NCI-H460 (cell line): Measurements from ENCODE around the gene ARHGEF3. TPM values are rescaled to one million over a fixed set of nuclear protein-coding genes. Genes with fewer than 3 reads are reported as not detected.
"Not testable (repeated sequence)": the region's sequence is repeated elsewhere in the genome, so short reads cannot be mapped to it uniquely, and the experiment has no call there.

ENCODE experiments used
- DNase-seq: peaks from one replicate; pipeline ENCODE4 v3.0.0-alpha.2; 2016; ENCODE audit warnings: low read depth; ENCODE audit errors: extremely low read depth
- total RNA-seq: library from RNA; depleted of rRNA; stranded (reverse); fragments of >200 nt; shearing (Covaris generic); gene quantifications from 2 replicates; pipeline ENCODE4 v1.2.3, GENCODE V29; 2014

Gene ARHGEF3
- total RNA-seq, 1 experiment from 2014 or later = 1.8 TPM

DNA sequence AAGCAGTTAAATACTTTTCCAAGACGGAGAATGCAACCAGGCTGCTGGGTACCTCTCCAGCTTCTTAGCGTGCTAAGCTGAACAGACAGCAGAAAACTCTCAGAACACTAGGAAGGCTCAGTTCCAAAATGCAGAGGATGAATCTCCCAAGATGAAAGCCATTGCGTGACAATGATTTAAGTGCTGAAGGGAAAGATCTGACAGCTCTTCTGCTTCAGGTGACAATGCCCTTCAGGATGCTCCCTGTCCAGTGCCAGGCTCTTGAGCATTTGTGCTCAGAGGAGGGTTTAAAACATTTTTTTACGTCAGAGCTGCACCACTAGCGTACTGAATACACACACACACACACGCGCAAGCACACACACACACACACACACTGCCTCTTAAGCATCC is 26.3 kb downstream of the ARHGEF3 start:
- no peak for DNase-seq

DNA sequence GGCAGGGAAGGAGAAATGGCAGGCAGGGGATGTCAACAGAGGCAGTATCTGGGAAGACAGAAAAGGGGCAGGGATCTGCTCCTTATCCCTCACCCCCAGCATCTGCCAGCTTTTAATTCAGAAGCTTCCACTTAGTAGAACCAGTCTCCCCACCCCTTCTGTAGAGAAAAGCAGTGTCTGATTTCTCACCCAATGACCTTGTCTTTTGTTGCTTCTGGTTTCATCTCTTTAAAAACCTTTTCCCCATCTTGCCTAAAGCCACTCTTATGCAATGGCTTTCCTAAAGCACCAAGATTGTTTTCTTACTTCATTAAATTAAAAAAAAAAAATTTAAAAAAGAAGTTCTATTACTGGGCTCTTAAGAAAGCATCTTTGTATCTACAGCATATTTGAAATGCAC is 27.8 kb downstream of the ARHGEF3 start:
- DNase-seq = no peak

GRCh38 chr3:56772952-56773938 is 28.5 kb downstream of the ARHGEF3 start:
- no peak for DNase-seq

GRCh38 chr3:56771376-56771775 is 30.4 kb downstream of the ARHGEF3 start:
- no peak for DNase-seq

- no peak for DNase-seq
Measured at GRCh38 chr3:56769116-56769707, 32.5 kb downstream of the ARHGEF3 start.

DNA sequence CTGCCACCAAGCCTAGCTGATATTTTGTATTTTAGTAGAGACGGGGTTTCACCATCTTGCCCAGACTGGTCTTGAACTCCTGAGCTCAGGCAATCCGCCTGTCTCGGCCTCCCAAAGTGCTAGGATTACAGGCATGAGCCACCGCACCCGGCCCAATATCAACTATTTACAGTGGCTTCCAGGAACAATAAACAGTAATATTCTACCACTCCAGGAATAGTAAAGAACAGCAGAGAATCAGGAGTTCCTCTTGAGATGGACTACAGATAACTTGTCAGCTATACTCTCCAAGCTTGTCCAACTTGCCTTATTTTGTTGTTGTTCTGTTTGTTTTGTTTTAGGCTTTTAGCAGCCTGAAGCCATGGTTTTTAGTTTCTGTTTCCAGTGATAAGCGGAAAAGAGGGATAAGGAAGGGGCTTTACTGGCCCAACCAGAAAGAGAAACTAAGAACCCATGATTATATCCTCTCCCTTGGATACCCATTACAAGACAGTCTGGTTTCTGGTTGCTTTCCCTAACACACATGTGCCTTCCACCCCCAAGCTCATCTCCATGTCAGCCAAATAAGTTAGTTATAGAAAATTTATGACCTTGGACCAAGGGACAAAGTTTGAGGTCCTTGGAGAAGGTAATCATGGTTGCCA is 36.7 kb downstream of the ARHGEF3 start:
- no peak for DNase-seq

GRCh38 chr3:56764184-56764583 is 37.6 kb downstream of the ARHGEF3 start:
- no peak for DNase-seq

GRCh38 chr3:56763233-56763632 is 38.5 kb downstream of the ARHGEF3 start:
- no peak for DNase-seq

DNA sequence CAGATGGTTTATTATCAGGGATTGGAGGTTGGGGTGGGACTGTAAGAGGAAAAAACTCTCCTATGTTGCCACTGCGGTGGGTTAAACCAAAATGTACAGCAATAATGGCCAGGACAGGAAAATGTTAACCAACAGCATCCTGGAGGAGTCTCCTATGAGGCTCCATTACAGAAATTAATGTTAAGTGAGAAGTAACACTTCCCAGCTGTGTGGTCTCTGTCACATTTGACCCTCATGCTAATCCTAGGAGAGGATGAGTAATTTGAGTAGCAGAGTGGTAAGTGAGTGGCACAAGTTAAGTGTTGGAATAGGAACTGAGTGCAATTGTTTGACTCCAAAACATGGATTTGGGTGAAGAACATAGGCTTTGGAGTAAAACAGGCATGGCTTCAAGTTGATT is 39.0 kb downstream of the ARHGEF3 start:
- DNase-seq = no peak

- no peak for DNase-seq
Measured at GRCh38 chr3:56761887-56762651, 39.7 kb downstream of the ARHGEF3 start.

DNA sequence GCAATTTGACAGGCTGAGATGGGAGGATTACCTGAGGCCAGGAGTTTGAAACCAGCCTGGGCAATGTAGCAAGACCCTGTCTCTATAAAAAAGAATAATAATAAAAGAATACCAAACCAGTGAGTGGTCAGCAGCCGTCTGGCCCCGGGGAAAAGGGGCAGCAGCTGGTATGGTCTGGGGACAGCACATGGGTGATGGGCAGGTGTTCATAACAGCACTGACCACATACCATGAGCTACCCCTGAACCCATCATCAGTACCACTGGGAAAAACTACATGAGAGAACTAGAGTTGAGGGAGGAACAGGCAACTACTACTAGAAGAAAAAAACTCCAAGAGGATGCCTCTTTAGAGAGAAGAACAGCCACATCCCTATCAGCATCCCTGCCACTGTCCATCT is 40.7 kb downstream of the ARHGEF3 start:
- DNase-seq = no peak

GRCh38 chr3:56759532-56759931 is 42.2 kb downstream of the ARHGEF3 start:
- DNase-seq = no peak

GRCh38 chr3:56758539-56758981 is 43.2 kb downstream of the ARHGEF3 start:
- no peak for DNase-seq

DNA sequence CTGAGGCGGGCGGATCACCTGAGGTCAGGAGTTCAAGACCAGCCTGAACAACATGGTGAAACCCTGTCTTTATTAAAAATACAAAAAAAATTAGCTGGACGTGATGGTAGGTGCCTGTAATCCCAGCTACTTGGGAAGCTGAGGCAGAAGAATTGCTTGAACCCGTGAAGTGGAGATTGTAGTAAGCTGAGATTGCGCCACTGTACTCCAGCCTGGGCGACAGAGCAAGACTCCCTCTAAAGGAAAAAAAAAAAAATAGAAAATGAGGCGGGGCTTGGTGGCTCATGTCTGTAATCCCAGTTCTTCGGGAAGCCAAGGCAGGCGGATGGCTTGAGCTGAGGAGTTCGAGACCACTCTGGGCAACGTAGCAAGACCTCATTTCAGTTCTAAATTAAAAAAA is 43.7 kb downstream of the ARHGEF3 start:
- not testable (repeated sequence) for DNase-seq

DNA sequence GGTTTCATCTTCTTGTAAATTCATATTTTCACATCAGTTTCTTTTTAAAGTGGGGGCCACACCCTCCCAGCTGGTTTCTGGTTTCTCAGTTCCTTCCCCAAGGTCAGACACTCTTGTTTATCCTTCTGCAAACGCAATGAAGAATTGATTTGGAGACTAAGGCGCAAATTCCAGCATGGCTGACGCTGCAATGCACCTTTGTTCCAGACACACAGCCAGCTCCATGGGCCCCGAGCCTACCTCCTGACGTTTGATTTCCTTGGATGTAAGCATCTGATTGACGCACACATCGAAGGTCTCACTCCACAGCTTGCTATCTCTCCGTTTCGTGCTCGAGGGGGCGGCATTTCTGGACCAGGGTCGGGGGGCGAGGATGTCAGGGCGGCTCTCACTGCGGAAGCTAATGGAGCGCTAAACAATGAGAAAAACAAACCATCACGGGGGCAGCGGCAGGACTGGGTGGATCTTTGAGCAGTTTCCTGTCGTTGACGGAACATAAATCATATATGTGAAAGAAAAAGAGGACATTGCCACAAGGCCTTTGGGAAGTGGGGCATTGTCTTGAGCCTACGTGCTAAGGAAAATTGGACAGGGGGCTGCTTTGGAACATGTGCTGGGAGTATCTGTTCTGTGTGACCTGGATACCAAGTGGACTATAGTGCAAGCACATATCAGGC is 46.9 kb downstream of the ARHGEF3 start:
- no peak for DNase-seq

GRCh38 chr3:56753206-56753820 is 48.4 kb downstream of the ARHGEF3 start:
- DNase-seq = no peak

DNA sequence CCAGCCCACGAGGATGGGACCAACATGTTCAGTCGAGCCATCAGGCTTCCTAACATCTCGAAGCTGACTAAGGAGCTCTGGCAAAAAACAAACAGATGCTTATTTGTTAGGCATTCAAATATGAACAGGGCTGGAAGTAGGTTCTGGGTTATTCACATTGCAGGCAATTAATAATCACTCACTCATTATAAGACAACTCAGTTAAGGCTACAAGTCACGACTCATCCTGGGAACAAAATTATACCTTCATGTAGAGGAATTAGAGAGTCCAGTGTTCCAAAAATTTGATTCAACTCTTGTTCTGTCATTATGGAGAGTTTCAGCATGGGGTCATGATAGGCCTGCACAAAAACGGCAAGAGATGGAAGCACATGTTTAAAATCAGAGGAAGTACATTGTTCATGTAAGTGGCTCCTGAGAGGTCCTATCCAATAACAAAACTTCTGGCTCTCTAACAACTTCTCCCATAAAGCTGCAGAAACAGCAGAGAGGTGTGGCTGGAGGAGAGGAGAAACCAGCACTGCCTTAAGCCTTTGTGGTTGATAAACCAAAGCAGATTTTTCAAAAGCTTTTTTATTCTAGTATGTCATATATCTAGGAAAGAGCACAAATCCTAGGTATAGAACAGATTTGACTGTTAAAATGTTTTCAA is 50.6 kb downstream of the ARHGEF3 start:
- no peak for DNase-seq

DNA sequence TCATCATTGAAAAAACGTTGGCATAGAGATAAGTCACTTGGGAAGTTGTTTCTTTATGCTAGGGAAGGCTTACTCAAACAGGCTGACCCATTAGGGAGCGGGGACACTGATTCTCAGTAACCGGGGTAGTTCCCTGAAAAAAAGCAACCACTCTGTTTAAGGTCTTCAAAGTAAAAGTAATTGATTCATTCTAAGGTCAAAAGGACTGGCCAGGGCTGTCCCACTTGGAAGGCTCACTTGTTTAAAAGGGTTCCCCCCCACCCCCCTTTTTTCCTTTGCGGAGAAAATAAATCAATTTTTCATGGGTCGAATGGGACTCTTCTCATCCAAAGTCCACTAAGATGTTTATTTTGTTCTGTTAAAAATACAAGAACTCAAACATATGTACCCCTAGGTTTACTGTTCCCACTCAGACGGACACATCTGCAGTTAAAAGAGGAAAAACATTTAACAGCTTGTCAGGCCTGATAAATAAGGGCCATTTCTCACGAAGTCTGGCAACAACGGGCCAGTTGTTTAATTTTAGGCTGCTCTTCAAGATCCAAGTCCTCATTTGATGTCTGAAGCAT is 53.0 kb downstream of the ARHGEF3 start:
- DNase-seq = no peak

GRCh38 chr3:56747150-56747549 is 54.6 kb downstream of the ARHGEF3 start:
- DNase-seq = no peak
